Measurements from ENCODE around the gene CTNNA3. TPM values are rescaled to one million over a fixed set of nuclear protein-coding genes. Genes with fewer than 3 reads are reported as not detected.

The CTNNA3 gene
- total RNA-seq, 2 donors from 2014 or later, result 20.3 to 23.8 TPM

DNA sequence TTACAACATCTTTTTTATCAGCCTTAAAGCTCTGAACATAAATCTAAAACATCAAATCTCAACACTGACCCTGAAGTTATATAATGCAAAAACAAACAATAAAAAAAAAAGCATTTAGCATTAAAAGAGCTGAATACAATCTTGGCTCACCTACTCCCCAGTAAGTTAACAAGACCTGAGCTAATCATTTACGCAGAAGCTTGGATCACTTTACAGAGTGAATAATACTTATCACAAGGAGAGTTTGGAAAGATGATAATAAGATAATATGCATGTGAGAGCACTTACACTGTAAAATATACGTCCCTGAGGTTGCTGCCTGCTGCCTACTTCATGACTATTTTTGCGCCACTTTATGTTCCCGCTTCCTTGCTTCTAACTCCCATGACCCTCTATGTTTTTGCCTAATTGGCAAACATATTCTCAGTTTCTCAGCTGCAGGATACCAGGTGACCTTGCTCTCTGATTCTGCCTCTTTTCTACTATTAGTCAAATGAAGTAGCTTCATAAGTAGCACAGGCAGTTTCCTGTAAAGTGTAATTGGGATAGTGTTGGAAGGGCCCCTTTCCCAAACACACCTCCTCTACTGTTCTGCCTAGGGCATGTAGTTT lies 436.6 kb downstream of the CTNNA3 start:
- H3K4me3 ChIP-seq, result no peak overlapping the region
- no peak for DNase-seq (ENCODE audit: low spot score)
- no peak overlapping the region for H3K27ac ChIP-seq
- no peaks in the 10 kb centered on the region for H3K4me1 ChIP-seq
- H3K36me3 ChIP-seq, result no peaks in the 10 kb centered on the region
- TF ChIP-seq, protein P1, sequence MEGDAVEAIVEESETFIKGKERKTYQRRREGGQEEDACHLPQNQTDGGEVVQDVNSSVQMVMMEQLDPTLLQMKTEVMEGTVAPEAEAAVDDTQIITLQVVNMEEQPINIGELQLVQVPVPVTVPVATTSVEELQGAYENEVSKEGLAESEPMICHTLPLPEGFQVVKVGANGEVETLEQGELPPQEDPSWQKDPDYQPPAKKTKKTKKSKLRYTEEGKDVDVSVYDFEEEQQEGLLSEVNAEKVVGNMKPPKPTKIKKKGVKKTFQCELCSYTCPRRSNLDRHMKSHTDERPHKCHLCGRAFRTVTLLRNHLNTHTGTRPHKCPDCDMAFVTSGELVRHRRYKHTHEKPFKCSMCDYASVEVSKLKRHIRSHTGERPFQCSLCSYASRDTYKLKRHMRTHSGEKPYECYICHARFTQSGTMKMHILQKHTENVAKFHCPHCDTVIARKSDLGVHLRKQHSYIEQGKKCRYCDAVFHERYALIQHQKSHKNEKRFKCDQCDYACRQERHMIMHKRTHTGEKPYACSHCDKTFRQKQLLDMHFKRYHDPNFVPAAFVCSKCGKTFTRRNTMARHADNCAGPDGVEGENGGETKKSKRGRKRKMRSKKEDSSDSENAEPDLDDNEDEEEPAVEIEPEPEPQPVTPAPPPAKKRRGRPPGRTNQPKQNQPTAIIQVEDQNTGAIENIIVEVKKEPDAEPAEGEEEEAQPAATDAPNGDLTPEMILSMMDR (IDR thresholded peaks at IDR 0.05), result no peak
- H3K27me3 ChIP-seq, result no peaks in the 10 kb centered on the region
- H3K9me3 ChIP-seq, result no peaks in the 10 kb centered on the region

- no peak for DNase-seq (ENCODE audit: low spot score)
- TF ChIP-seq, protein P1 (IDR thresholded peaks at IDR 0.05), result no peak
- H3K9me3 ChIP-seq, result no peaks in the 10 kb centered on the region
- H3K4me1 ChIP-seq, result no peaks in the 10 kb centered on the region
- no peaks in the 10 kb centered on the region for H3K36me3 ChIP-seq
- H3K4me3 ChIP-seq, result no peak overlapping the region
- no peak overlapping the region for H3K27ac ChIP-seq
- no peaks in the 10 kb centered on the region for H3K27me3 ChIP-seq
Measured at GRCh38 chr10:67257427-67258144, 438.4 kb downstream of the CTNNA3 start.

DNA sequence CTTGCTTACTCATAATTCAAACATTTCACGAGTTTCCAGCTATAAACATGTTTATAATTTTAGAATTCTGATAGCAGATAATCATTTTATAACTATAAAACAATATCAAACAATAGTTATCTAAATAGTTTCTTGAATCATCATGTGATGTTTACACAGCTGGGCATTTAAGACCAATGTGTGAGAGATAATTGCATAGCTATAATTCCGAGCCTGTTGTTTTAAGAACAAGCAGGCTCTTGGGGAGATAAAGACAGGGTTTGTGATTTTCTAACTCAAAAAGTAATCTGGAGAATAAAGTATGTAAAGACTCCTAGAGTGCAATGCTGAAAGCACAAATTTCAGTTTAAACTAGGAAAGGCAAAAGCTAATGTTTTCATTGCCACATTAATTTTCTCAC lies 439.0 kb downstream of the CTNNA3 start:
- TF ChIP-seq, protein P1 (IDR thresholded peaks at IDR 0.05), result no peak
- no peak for DNase-seq (ENCODE audit: low spot score)
- Histone ChIP-seq H3K27ac (no peak overlapping the region), H3K9me3 (no peaks in the 10 kb centered on the region), H3K4me1 (no peaks in the 10 kb centered on the region), H3K4me3 (no peak overlapping the region), H3K36me3 (no peaks in the 10 kb centered on the region), H3K27me3 (no peaks in the 10 kb centered on the region)

- DNase-seq (ENCODE audit: low spot score), result no peak
- Histone ChIP-seq H3K36me3 (no peaks in the 10 kb centered on the region), H3K9me3 (no peaks in the 10 kb centered on the region), H3K27ac (no peak overlapping the region), H3K4me1 (no peaks in the 10 kb centered on the region), H3K4me3 (no peak overlapping the region), H3K27me3 (no peaks in the 10 kb centered on the region)
- TF ChIP-seq, protein P1 (IDR thresholded peaks at IDR 0.05), result no peak
Measured at GRCh38 chr10:67250686-67251085, 445.3 kb downstream of the CTNNA3 start.

DNA sequence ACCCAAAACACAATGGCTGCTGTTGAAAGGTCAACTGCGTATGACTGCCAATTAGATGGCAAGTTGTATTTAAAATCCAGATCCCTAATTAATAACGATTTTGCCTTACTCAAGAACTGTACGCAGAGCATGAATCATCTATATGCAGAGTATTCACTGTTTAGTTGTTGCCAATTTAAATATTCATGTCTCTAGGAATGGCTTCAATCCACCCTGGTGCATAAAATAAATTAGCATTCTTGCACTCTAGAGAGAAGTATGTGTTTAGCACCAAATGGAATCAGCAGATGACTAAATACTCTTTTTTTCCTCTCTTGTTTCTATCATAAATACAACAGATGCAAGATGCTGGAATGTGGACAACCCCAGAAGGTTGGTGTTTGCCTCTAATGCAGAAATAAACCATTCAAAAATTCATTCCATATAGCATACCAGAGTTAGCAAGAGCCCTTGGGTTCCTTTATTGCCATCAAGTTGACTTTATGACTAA lies 449.9 kb downstream of the CTNNA3 start:
- Histone ChIP-seq H3K4me1 (no peaks in the 10 kb centered on the region), H3K36me3 (no peaks in the 10 kb centered on the region), H3K9me3 (no peaks in the 10 kb centered on the region), H3K27ac (no peak overlapping the region), H3K27me3 (no peaks in the 10 kb centered on the region), H3K4me3 (no peak overlapping the region)
- TF ChIP-seq, protein P1 (IDR thresholded peaks at IDR 0.05), result no peak
- DNase-seq (ENCODE audit: low spot score), result no peak

Data from right atrium auricular region (tissue), 2 donors.